VCaP (cell line): ENCODE measurements around the gene RYK.

Experiments
- H3K27ac ChIP-seq: fragments of 450-650 bp; 2 replicates; pipeline ENCODE4 v1.5.1; 2017
- TF ChIP-seq, protein P1 (sequence below): fragments of 450-650 bp; conservative IDR thresholded peaks from 2 replicates; pipeline ENCODE4 v1.5.1; 2017; ENCODE audit warnings: mild to moderate bottlenecking, moderate library complexity

RYK gene

DNA sequence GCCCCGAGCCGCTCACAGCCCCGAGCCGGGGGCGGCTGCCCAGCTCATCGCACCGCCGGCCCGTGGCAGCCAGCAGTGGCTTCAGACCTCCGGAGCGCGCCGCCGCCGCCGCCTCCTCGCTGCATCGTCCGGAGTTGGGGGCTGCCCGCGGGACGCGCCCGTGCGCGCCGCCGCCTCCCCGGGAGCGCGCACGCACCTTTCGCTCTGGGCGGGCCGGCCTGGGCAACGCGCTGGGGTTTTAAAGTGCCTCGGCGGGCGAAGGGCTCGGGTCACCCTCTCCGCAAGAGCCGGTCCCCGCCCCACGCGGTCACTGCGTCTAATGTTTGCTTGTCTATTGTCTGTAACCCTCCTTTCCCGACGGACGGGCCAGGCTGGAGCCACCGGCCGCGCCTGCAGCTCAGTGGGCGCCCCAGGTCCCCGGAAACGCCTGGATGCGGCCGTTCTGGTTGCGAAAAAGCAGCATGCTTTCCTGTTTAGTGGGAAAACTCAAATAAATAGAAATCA lies at the start of gene RYK:
RYK (minus strand) TSS at position 143 of the 504 bp plus-strand sequence. CDS start 205 bp downstream, outside the sequence.
- peak within 1 kb of the TSS; percentile 88 for H3K27ac ChIP-seq
- TF ChIP-seq, protein P1, sequence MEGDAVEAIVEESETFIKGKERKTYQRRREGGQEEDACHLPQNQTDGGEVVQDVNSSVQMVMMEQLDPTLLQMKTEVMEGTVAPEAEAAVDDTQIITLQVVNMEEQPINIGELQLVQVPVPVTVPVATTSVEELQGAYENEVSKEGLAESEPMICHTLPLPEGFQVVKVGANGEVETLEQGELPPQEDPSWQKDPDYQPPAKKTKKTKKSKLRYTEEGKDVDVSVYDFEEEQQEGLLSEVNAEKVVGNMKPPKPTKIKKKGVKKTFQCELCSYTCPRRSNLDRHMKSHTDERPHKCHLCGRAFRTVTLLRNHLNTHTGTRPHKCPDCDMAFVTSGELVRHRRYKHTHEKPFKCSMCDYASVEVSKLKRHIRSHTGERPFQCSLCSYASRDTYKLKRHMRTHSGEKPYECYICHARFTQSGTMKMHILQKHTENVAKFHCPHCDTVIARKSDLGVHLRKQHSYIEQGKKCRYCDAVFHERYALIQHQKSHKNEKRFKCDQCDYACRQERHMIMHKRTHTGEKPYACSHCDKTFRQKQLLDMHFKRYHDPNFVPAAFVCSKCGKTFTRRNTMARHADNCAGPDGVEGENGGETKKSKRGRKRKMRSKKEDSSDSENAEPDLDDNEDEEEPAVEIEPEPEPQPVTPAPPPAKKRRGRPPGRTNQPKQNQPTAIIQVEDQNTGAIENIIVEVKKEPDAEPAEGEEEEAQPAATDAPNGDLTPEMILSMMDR = no peak

DNA sequence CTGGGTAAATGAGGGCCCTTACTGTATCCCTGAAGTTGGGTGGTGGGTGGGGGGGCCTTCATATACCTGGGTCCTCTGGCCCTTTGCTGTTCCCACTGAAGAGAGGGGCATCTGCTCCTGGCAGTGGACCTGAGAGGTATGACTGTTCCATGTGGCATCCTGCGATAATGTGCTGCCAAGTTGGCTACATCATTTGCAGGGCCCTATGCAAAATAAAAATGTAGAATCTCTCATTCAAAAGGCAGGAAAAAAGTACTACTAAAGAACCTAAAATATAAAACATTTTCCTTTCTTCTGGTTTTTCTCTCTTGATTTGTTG lies 49.2 kb upstream of the RYK start:
- TF ChIP-seq, protein P1 = 0 out of 2 replicates have a peak, but pooled peaks have one; percentile 3
- peak overlapping the region; percentile 61 for H3K27ac ChIP-seq

DNA sequence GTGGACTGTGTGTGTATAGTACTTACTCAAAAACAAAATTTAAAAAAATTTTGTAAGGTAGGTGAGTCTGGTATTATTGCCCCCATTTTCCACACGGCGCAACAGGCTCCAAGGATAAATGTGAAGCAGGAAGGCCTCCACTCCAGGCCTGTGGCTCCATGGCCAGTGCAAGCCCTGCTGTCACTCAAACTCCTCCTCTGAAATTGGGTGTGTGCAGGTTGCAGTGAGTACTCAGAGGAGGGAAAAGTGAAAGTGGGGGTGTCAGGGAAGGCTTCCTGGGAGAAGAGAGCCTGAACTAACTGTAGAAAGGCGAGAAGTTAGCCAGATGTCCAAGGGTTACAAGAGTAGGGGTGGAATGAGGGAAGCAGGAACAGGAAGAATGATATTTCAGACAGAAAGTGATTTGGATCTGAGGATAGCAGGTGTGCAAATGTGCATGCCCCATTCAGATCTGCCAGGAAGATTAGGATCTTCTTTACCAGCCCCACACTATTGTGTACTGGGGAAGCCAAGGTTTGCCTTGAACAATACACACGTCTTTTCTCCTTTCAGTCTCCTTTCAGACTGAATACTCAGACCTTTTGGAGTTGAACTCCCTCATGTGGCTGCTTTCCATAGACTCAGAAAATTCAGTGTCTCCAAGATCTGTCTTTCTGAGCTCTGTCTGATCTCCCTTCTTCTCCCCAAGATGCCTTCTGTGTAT lies 48.7 kb upstream of the RYK start:
- H3K27ac ChIP-seq = peak overlapping the region; percentile 61
- TF ChIP-seq, protein P1 = peak; percentile 55

DNA sequence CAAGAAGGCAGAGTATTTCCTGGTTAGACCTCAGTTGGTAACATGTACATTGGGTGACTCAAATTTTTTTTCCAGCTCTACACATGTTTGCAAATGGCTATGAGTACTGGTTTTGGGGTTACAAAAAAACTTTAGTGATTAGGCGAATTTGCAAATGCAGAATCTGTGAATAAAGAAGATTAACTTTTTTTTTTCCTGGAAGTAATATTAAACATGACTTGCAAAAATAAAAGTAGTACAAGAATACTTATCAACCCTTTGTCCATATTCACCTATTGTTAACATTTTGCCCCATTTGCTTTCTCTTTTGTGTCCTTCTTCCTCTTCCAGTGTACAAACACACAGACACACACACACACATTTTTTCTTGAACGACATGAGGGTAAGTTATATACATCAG lies 47.6 kb upstream of the RYK start:
- TF ChIP-seq, protein P1 = no peak
- H3K27ac ChIP-seq = no peak overlapping the region

DNA sequence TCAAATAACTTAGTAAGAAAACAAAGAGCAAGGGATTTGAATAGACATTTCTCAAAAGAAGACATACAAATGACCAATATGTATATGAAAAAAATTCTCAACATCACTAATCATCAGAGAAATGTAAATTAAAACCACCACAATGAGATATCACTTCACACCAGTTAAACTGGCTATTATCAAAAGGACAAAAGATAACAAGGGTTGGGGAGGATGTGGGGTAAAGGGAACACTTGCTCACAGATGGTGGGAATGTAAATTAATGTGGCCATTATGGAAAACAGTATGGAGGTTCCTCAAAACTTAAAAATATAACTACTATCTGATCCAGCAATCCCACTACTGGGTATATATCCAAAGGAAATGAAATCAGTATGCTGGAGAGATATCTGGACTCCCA lies 46.0 kb upstream of the RYK start:
- TF ChIP-seq, protein P1 = no peak
- H3K27ac ChIP-seq = no peak overlapping the region

DNA sequence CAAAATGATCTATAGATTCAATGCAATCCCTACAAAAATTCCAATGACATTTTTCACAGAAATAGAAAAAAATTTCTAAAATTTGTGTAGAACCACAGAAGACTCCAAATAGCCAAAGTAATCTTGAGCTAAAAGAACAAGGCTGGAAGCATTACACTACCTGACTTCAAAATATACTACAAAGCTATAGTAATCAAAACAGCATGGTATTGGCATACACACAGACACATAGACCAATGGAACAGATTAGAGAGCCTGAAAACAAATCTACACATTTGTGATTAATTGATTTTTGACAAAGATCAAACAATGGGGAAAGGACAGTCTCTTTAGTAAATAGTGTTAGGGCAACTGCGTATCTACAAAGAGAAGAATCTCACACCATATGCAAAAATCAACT lies 45.3 kb upstream of the RYK start:
- TF ChIP-seq, protein P1 = no peak

DNA sequence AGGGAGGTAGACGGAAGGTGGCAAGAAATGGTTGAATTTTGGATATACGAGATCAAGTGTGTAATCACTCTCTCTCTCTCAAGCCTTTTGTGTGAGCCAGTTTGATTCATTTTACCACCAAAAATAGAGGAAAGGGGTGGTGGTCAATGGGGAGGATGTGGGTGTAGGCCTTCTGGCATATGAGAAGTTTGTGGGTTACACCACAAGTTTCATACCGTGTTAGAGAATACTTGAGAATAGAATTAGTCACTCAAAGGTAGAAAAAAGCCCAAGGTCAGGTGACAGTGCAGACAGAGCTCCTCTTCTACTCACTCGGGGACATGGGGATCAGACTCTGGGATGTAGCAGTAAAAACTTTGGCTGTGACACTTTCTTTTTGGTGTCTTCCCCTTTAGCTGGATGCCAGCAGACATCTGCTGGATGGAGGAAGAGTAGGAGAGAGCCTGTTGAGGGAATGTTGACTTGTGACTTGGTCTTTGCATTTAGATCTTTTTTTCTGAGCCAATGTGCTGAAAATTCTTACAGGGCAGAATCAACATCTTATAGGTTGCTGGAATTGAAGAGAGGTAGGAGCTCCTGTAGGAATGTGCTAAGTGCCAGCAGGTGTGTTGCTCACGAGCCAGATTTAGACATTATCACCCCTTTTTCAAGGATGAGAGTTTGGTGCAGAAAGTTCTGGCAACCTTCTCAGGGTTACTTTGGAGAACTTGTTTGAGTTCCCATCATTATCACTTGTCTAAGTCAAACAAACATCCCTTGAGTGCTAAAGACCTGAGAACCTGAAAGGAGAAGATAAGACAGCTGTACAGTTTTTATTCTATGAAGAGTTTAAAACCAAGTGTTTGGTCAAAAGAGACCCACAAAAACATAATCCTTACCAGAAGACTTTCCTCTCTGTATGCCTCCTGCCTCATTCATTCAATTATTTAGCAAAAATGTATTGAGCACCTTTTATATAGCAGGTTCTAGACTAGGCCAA lies 43.9 kb upstream of the RYK start:
- H3K27ac ChIP-seq = no peak overlapping the region
- TF ChIP-seq, protein P1 = no peak

More for the DNA sequence above, 45.3 kb upstream of the RYK start:
- no peak overlapping the region for H3K27ac ChIP-seq
